Activated naive CD4-positive, alpha-beta T cell treated with anti-CD3 and anti-CD28 coated beads, Interleukin-2, amount 50 U/mL, for 24 hours (primary cell): ENCODE measurements around the gene JARID2.

Source experiments
- H3K27ac Mint-ChIP-seq: one replicate; pipeline ENCODE4 v1.8.0; 2021; ENCODE audit warnings: mild to moderate bottlenecking, mixed read lengths
- H3K27me3 Mint-ChIP-seq: one replicate; pipeline ENCODE4 v1.8.0; 2021; ENCODE audit warnings: mixed read lengths
- H3K36me3 Mint-ChIP-seq: one replicate; pipeline ENCODE4 v1.8.0; 2021; ENCODE audit warnings: mixed read lengths
- H3K4me1 Mint-ChIP-seq: one replicate; pipeline ENCODE4 v1.8.0; 2021; ENCODE audit warnings: mixed read lengths
- H3K4me3 Mint-ChIP-seq: one replicate; pipeline ENCODE4 v1.8.0; 2021; ENCODE audit warnings: mild to moderate bottlenecking, mixed read lengths
- H3K9me3 Mint-ChIP-seq: one replicate; pipeline ENCODE4 v1.8.0; 2021; ENCODE audit warnings: mixed read lengths

The JARID2 gene

DNA sequence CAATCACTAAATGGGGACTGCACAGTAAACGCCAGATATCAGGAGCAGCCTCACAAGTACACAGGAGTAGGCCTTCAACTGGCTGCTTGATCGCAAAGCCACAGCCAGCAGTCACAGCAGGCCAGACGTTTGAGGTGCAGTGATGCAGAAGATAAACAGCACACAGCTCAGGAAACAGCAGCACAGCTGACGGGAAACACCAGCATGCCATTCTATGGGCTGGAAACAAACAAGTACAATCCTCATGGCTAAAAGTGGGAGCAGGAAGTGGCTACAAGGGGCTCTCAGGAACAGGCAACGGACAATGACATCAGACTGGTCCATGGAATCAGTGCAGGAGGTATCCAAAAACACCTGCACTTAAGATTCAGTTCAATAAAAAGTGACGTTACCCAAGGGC lies 305.9 kb downstream of the JARID2 start:
- peaks cover 28% of the 10 kb centered on the region for H3K4me1 Mint-ChIP-seq
- H3K4me3 Mint-ChIP-seq: no peak overlapping the region
- no peak overlapping the region for H3K27ac Mint-ChIP-seq
- peaks cover 4% of the 10 kb centered on the region for H3K36me3 Mint-ChIP-seq
- no peaks in the 10 kb centered on the region for H3K27me3 Mint-ChIP-seq
- no peaks in the 10 kb centered on the region for H3K9me3 Mint-ChIP-seq

DNA sequence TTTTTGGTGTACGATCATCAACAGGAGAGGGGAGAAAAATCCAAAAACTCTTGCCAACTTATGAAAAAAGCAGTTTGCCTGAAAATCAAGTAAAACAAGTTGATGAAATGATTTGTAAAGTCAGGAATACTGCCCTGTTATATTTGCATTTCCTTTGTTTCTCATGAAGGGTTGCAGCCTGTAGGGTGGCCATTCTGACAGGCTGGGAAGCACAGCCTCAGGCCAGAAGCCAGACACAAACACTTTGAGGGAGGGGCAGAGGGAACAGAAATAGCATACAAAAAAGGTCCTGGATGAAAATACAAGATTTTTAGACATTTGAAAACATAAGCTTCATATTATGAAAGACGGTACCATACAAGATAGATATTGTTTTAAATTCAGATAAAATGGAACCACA lies 307.2 kb downstream of the JARID2 start:
- Mint-ChIP-seq H3K4me1 (peaks cover 28% of the 10 kb centered on the region), H3K9me3 (no peaks in the 10 kb centered on the region), H3K27ac (peak overlapping the region; percentile 4)

DNA sequence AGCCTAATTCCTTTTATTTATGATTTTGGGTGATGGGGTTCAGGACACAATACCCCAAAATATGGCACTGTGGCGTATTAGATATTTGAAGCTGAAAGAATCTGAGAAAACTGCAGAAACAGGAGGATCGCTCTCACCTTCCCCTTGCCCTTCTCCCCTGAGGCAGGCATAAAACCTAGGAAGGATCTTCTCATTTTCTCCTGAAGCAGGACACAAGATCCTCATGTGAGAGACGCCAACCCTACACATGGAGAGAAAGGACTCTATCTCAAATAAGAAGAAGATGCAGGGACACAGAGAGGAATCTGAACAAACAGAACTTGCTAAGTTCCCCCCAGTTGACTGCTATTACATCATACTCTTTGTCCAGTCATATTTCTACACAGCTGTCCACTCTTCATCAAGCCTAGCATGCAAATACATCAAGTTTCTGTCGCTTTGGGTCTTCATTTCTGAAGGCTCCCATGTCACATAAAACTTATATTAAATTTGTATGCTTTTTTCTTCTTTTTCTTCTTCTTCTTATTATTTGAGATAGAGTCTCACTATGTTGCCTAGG lies 307.9 kb downstream of the JARID2 start:
- Mint-ChIP-seq H3K4me1 (peaks cover 28% of the 10 kb centered on the region), H3K27me3 (no peaks in the 10 kb centered on the region), H3K27ac (no peak overlapping the region), H3K4me3 (no peak overlapping the region), H3K36me3 (peaks cover 2% of the 10 kb centered on the region), H3K9me3 (no peaks in the 10 kb centered on the region)

More for the DNA sequence above, 307.2 kb downstream of the JARID2 start:
- Mint-ChIP-seq H3K36me3 (peaks cover 4% of the 10 kb centered on the region), H3K4me3 (no peak overlapping the region), H3K27me3 (no peaks in the 10 kb centered on the region)

DNA sequence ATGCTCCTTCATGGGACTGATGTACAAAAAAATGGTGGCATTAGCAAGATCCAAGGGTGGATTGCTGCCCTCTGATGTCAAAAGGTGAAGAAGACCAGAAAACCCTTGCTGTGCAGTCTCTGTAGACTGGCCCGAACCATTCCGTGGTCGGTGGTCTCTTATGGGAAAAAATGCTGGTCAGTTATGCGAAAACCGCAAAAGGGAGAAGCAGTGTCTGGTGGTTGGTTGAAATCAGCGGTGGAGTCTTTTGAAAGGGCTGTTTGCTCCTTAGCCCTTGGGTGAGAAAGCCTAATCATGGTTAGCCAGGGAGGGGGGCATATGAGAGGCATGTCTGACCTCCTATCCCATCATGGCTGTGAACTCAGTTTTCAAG lies 308.8 kb downstream of the JARID2 start:
- Mint-ChIP-seq H3K27ac (no peak overlapping the region), H3K9me3 (no peaks in the 10 kb centered on the region), H3K4me3 (no peak overlapping the region), H3K27me3 (no peaks in the 10 kb centered on the region), H3K36me3 (peaks cover 4% of the 10 kb centered on the region), H3K4me1 (peaks cover 31% of the 10 kb centered on the region)

DNA sequence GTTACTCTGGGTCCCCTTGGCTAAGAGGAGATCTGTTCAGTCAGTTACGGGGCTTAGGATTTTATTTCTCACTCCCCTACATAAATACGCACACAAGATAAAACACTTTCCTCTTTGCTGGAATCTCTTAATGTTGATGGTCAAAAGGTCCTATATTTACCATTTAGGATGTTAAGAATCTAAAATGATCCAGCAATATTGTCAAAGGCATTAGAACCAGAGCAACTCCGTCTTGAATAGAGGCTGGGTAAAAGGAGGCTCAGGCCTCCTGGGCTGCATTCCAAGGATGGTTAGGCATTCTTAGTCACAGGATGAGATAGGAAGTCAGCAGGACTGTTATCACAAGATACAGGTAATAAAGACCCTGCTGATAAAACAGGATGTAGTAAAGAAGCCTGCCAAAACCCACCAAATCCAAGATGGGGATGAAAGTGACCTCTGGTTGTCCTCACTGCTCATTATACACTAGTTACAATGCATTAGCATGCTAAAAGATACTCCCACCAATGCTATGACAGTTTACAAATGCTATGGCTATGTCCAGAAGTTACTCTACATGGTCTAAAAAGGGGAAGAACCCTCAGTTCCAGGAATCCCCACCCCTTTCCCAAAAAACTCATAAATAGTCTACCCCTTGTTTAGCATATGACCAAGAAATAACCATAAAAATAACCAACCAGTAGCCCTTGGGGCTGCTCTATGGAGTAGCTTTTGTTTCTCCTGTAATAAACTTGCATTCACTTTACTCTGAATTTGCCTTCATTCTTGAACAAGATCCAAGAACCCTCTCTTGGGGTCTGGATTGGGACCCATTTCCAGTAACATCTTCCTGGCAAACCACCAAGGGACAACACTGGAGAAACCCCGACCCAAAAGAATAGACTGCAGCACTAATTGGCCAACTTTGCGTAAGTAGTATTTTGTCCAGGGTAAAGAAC lies 309.5 kb downstream of the JARID2 start:
- Mint-ChIP-seq H3K27ac (no peak overlapping the region), H3K27me3 (no peaks in the 10 kb centered on the region), H3K4me1 (peaks cover 31% of the 10 kb centered on the region), H3K4me3 (no peak overlapping the region), H3K9me3 (no peaks in the 10 kb centered on the region), H3K36me3 (peaks cover 4% of the 10 kb centered on the region)

DNA sequence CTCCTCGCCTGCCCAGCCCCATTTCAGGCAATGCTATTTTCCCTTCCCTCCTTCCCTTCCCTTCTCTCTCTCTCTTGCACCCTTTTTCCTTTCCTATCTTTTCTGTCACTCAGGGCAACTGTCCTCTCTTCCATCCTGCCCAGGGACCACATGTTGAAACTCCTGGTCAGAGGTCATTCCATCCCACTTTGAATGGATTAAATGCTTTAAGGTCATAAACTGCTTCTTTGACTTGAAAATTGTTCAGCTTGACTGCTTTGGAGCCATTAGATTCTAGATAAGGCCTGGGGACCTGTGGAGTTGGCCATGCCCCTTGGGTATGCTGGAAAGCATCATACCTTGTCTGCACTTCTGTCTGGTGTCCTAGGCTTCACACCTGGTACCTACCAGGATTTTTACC lies 310.8 kb downstream of the JARID2 start:
- Mint-ChIP-seq H3K27ac (no peak overlapping the region), H3K27me3 (no peaks in the 10 kb centered on the region), H3K4me1 (peaks cover 23% of the 10 kb centered on the region), H3K36me3 (peaks cover 4% of the 10 kb centered on the region), H3K4me3 (no peak overlapping the region), H3K9me3 (no peaks in the 10 kb centered on the region)

DNA sequence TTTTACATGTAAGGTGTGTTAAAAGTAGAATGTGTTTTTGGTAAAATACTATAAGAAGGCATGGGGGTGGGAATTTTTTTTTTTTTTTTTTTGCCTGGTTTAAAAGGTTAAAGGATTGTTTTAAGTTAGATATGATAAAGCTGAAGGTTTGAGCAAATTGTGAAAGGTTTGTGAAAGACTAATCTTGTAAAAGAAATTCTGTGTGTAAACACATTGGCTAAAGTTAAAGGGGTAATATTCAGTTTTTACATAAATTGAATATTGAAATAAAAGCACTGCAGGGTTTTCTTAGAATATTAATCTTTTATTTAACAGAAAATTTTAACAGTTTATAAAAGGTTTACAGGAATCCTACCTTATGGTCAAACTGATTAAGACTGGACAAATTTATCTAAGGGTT lies 311.3 kb downstream of the JARID2 start:
- Mint-ChIP-seq H3K36me3 (peaks cover 4% of the 10 kb centered on the region), H3K27ac (no peak overlapping the region), H3K4me1 (peaks cover 18% of the 10 kb centered on the region), H3K27me3 (no peaks in the 10 kb centered on the region), H3K9me3 (no peaks in the 10 kb centered on the region), H3K4me3 (no peak overlapping the region)

DNA sequence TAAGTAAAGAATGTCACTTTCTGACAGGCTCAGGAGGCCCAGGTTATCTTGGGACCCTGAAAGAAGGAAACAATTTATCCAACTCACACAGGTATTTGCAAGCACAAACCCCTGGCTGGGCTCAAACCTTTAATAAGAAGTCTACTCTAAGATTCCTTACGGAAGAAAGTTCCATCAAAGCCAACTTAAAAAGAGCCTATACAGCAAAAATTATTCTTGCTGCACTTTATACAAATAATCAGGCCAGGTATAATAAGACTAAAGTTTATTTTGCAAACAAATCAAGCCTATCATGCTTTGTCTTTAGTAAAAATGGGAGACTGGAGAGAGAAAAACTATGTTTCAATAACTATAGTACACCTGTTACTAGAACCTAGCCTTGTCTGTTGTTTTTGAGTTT lies 314.8 kb downstream of the JARID2 start:
- no peaks in the 10 kb centered on the region for H3K9me3 Mint-ChIP-seq
- peaks cover 12% of the 10 kb centered on the region for H3K4me1 Mint-ChIP-seq
- no peak overlapping the region for H3K4me3 Mint-ChIP-seq
- H3K36me3 Mint-ChIP-seq: peaks cover 7% of the 10 kb centered on the region
- H3K27me3 Mint-ChIP-seq: no peaks in the 10 kb centered on the region
- no peak overlapping the region for H3K27ac Mint-ChIP-seq

DNA sequence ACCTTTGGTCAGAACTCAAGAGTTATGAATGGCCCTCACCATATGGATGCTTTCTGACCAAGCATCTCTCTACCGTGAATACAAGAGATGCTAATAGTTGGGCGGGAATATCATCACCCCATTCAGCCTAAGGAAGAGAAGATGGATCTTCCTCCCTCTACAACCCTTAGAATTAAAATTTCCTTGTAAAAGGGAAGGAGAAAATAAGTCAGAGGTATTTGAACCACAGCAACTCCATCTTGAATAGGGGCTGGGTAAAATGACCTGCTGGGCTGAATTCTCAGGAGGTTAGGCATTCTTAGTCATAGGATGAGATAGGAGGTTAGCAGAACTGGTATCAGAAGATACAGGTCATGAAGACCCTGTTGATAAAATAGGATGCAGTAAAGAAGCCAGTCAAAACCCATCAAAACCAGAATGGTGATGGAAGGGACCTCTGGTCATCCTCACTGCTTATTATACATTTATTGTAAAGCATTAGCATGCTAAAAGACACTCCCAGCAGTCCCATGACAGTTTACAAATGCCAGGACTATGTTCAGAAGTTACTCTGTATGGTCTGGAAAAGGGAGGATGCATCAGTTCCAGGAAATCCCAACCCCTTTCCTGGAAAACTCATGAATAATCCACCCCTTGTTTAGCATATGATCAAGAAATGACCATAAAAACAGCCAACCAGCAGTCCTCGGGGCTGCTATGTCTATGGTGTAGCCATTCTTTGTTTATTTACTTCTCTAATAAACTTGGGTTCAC lies 315.8 kb downstream of the JARID2 start:
- H3K9me3 Mint-ChIP-seq: no peaks in the 10 kb centered on the region
- peaks cover 7% of the 10 kb centered on the region for H3K36me3 Mint-ChIP-seq
- H3K4me3 Mint-ChIP-seq: no peak overlapping the region
- peaks cover 12% of the 10 kb centered on the region for H3K4me1 Mint-ChIP-seq
- H3K27me3 Mint-ChIP-seq: no peaks in the 10 kb centered on the region
- H3K27ac Mint-ChIP-seq: no peak overlapping the region

DNA sequence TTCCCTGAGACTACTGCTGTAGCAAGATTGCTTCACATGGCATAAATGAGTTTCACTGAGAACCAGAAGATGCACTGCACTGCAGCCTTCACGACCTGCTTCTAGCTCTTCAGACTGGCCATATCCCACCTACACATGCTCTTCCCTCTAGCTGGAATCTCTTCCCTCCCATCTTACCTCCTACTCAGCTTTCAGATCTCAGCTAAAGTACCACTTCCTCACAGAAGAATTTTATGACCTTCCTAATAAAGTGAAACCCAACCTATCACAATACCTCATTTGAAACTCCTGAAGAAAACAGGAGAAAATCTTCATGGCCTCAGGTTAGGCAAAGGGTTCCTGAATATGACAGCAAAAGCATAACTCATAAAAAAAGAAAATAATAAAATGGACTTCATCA lies 317.1 kb downstream of the JARID2 start:
- Mint-ChIP-seq H3K4me3 (no peak overlapping the region), H3K36me3 (peaks cover 7% of the 10 kb centered on the region), H3K4me1 (peaks cover 13% of the 10 kb centered on the region), H3K9me3 (no peaks in the 10 kb centered on the region), H3K27me3 (no peaks in the 10 kb centered on the region), H3K27ac (no peak overlapping the region)

DNA sequence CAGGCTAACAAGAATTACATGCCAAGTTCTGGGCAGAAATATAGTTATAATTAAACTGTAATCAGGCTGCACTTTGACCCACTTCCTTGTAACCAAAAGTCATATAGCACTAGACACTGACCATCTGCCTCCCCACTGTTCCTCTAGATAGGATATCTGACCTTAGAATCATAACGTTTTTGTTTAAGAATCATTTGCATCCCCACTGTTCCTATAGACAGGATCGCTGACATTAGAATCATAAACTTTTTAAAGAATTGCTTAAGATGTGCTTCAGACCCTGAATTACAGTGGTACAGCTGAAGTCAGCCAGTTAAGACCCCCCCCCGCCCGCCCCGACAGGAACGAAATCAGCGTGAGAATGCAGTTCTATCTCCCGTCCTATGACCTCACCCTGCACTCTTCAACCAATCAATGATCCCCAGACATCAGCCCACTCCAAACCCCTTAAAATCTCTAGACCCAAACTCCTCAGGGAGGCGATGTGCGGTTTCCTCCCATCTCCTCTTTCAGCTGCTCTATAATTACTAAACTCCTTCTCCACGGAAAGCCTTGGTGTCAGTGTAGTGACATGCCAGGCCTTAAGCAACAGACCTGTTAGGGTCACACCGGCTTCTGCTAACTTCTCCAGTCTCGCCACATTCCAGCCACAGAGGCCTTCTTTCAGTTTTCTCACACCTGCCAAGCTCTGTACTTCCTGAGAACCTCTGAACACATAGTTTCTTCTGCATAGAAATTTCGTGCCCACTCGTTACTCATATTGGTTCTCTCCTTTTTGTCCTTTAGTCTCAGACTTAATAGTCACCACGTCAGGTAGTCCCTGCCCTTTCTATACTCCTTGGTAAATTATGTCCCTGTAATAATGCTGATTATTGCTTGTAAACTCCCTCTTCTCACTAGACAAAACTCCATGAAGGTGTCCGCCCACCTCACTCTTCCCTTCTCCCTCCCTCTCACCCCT lies 323.4 kb downstream of the JARID2 start:
- Mint-ChIP-seq H3K4me1 (peaks cover 20% of the 10 kb centered on the region), H3K27ac (no peak overlapping the region), H3K9me3 (no peaks in the 10 kb centered on the region), H3K36me3 (peaks cover 15% of the 10 kb centered on the region), H3K4me3 (no peak overlapping the region), H3K27me3 (no peaks in the 10 kb centered on the region)

DNA sequence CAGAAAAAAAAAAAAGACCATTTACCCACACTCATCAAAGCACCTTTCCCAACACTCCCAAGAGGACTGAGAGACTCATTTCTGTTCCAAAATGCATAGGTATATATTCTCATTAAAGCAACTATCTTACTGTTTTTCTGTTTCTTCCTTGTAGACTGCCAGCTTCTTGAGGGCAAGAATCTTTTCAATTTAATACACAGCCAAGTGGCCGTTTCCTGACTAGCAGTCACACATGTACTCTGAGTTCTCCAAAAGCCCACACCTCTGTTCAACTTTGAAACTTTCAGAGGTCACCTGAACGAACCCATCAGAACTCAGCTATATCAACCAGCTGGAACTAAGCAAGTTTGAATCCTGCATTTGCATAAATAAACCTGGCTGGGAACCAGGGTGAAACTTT lies 324.3 kb downstream of the JARID2 start:
- Mint-ChIP-seq H3K4me1 (peaks cover 20% of the 10 kb centered on the region), H3K27me3 (no peaks in the 10 kb centered on the region), H3K9me3 (no peaks in the 10 kb centered on the region), H3K36me3 (peaks cover 15% of the 10 kb centered on the region), H3K4me3 (no peak overlapping the region), H3K27ac (no peak overlapping the region)
